GM23248 (cell line): ENCODE measurements around the gene TRPC6. TPM values are rescaled to one million over a fixed set of nuclear protein-coding genes. Genes with fewer than 3 reads are reported as not detected.
A peak's percentile ranks its signal among the peaks of the same experiment; 100 is the strongest.

Experiments
- DNase-seq: peaks from one replicate; pipeline ENCODE4 v3.0.0-alpha.2; 2015
- H2AFZ ChIP-seq: fragments of 200-600 bp; sonication (generic); 2 replicates; pipeline ENCODE4 v1.6.1; 2016; ENCODE audit warnings: antibody characterized with exemption
- H3F3A ChIP-seq: fragments of 200-600 bp; sonication (generic); 2 replicates; pipeline ENCODE4 v1.6.1; 2016; ENCODE audit warnings: mild to moderate bottlenecking, antibody characterized with exemption, mixed run types; ENCODE audit not compliant: insufficient read depth
- H3K27ac ChIP-seq: fragments of 200-600 bp; sonication (generic); 2 replicates; pipeline ENCODE4 v1.5.1; 2016; ENCODE audit warnings: mild to moderate bottlenecking
- H3K27me3 ChIP-seq: fragments of 200-600 bp; sonication (generic); replicated peaks from 2 replicates; pipeline ENCODE4 v1.6.1; 2016; ENCODE audit warnings: mild to moderate bottlenecking; ENCODE audit not compliant: insufficient read depth
- H3K36me3 ChIP-seq: fragments of 200-600 bp; sonication (generic); 2 replicates; pipeline ENCODE4 v1.6.1; 2016; ENCODE audit warnings: low read depth, mild to moderate bottlenecking
- H3K4me1 ChIP-seq: fragments of 200-600 bp; sonication (generic); 2 replicates; pipeline ENCODE4 v1.6.1; 2016; ENCODE audit warnings: mild to moderate bottlenecking; ENCODE audit not compliant: insufficient read depth
- H3K4me2 ChIP-seq: fragments of 200-600 bp; sonication (generic); one replicate; pipeline ENCODE4 v1.6.1; 2016; ENCODE audit warnings: mild to moderate bottlenecking; ENCODE audit not compliant: unreplicated experiment
- H3K4me3 ChIP-seq: fragments of 200-600 bp; sonication (generic); 2 replicates; pipeline ENCODE4 v1.5.1; 2016; ENCODE audit warnings: mild to moderate bottlenecking
- H3K79me2 ChIP-seq: fragments of 200-600 bp; sonication (generic); 2 replicates; pipeline ENCODE4 v1.6.1; 2016; ENCODE audit warnings: mild to moderate bottlenecking; ENCODE audit not compliant: insufficient read depth
- H3K9ac ChIP-seq: fragments of 200-600 bp; sonication (generic); 2 replicates; pipeline ENCODE4 v1.6.1; 2016; ENCODE audit warnings: mild to moderate bottlenecking
- H3K9me2 ChIP-seq: fragments of 200-600 bp; sonication (generic); 2 replicates; pipeline ENCODE4 v1.6.1; 2016; ENCODE audit warnings: mixed run types, mild to moderate bottlenecking, moderate library complexity; ENCODE audit not compliant: insufficient read depth
- H3K9me3 ChIP-seq: fragments of 200-600 bp; sonication (generic); one replicate; pipeline ENCODE4 v1.6.1; 2017; ENCODE audit warnings: low read depth
- H4K20me1 ChIP-seq: fragments of 200-600 bp; sonication (generic); 2 replicates; pipeline ENCODE4 v1.6.0; 2016; ENCODE audit not compliant: insufficient read depth
- EZH2 ChIP-seq: fragments of 200-600 bp; sonication (generic); IDR thresholded peaks from 2 replicates; pipeline ENCODE4 v1.6.1; 2018; ENCODE audit warnings: antibody characterized with exemption, mild to moderate bottlenecking; ENCODE audit not compliant: insufficient read depth, poor library complexity, severe bottlenecking
- EZH2phosphoT487 ChIP-seq: fragments of 200-600 bp; sonication (generic); IDR thresholded peaks from 2 replicates; pipeline ENCODE4 v1.6.1; 2018; ENCODE audit warnings: antibody characterized with exemption, moderate library complexity, mild to moderate bottlenecking, low read depth; ENCODE audit not compliant: insufficient read depth
- WGBS, 2 experiments: methylation state at CpG; one replicate each; pipeline ENCODE4 v1.1.6; 2015 to 2017; ENCODE audit warnings: low lambda C conversion rate in 2 of 2, low coverage in 1 of 2; ENCODE audit errors: missing lambda C conversion rate in 2 of 2; 5-methylcytosine and 5-hydroxymethylcytosine counted together
- in situ Hi-C: fragments of 300-500 bp; cut with MboI; formaldehyde crosslinking; loops from 2 replicates; pipeline ENCODE4 v1.15.0; 2020
- polyA plus RNA-seq: library from polyadenylated mRNA; unstranded; fragments of >200 nt; fragmentation: Nextera tagmentation; extraction: Ambion mirVana; gene quantifications from 2 replicates; pipeline ENCODE4 v1.2.1, GENCODE V29; 2016
- total RNA-seq: library from RNA; depleted of rRNA; stranded (reverse); fragments of >200 nt; shearing (Covaris generic); gene quantifications from 2 replicates; pipeline ENCODE4 v1.2.3, GENCODE V29; 2014

TRPC6 gene
- total and polyA plus RNA-seq, 2 experiments from 2014 or later = 0.11 to 0.16 TPM

DNA sequence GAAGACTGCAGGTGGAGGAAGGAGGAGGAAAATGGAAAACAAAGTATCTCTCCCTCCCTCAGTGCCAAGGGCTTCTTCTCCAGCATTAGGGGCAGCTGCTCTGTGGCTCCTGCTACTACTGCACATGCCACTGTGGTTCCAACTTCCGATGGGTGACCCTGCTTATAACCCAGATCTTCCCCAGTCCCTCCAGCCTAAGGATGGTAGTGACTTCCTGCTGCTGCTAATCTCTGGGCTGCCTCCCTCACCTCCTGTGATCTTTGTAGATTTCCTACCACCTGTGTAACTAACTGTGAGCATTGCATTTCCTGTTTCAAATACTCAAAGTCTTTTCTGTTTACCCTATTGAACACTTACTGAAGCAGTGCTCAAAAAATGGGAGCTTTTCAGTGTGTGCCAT lies 28.7 kb upstream of the TRPC6 start:
- no peak overlapping the region for H3K4me2 ChIP-seq
- no peak overlapping the region for H3K27ac ChIP-seq
- no peak for TF ChIP-seq EZH2phosphoT487
- TF ChIP-seq EZH2 = no peak
- no peak overlapping the region for H3K4me3 ChIP-seq
- H3K9ac ChIP-seq = no peak overlapping the region
- no peaks in the 10 kb centered on the region for H3K79me2 ChIP-seq
- no peaks in the 10 kb centered on the region for H3F3A ChIP-seq
- no peaks in the 10 kb centered on the region for H4K20me1 ChIP-seq
- no peaks in the 10 kb centered on the region for H3K36me3 ChIP-seq
- no peaks in the 10 kb centered on the region for H3K27me3 ChIP-seq
- H3K4me1 ChIP-seq = no peaks in the 10 kb centered on the region
- no peak overlapping the region for H2AFZ ChIP-seq
- in situ Hi-C loops = no loop called here
- WGBS, 2 experiments = 28 to 35% methylated on average over 1 of the region's 1 CpG
- no peaks in the 10 kb centered on the region for H3K9me3 ChIP-seq
- DNase-seq = no peak
- no peaks in the 10 kb centered on the region for H3K9me2 ChIP-seq

DNA sequence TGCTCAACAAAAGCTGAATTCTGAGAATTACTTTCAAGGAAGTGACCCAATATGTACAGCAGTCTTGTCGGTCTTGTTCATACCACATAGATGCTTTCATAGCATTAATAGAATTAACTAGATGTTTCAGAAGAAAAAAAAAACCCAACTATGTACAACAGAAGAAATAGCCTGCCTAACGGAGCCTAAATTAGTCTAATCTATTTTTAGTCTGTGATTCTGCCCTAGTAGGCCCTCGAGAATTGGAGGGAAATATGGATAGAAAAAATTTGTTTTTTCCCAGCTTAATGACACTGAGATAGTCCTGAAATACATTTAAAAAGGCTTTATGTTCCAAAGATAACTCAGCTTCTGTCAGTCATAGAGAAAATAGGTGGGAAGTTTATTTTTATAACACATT lies 17.1 kb upstream of the TRPC6 start:
- Histone ChIP-seq H3K9me2 (no peaks in the 10 kb centered on the region), H3K27ac (no peak overlapping the region), H3F3A (no peaks in the 10 kb centered on the region), H3K79me2 (no peaks in the 10 kb centered on the region), H3K4me3 (no peak overlapping the region), H3K27me3 (no peaks in the 10 kb centered on the region), H2AFZ (no peak overlapping the region), H4K20me1 (no peaks in the 10 kb centered on the region), H3K36me3 (no peaks in the 10 kb centered on the region), H3K4me1 (no peaks in the 10 kb centered on the region), H3K9ac (no peak overlapping the region), H3K4me2 (no peak overlapping the region), H3K9me3 (no peaks in the 10 kb centered on the region)
- in situ Hi-C loops = no loop called here
- no peak for TF ChIP-seq EZH2
- TF ChIP-seq EZH2phosphoT487 = no peak
- WGBS, 2 experiments = 15 to 24% methylated on average over 3 of the region's 3 CpGs
- no peak for DNase-seq

DNA sequence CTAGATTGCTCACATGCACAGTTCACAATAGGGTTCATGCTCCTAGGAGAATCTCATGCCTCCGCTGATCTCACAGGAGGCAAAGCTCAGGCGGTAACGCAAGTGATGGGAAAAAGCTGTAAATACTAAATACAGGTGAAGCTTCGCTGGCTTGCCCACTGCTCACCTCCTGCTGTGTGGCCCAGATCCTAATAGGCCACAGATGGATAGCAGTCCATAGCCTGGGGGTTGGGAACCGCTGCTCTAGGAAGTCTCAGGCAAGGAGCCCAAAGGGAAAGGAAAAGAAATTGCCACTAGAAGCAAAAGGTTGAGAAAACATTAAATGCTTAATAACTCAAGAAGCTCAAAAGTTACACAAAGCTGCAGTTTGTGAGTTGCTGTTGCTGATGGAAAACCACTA lies 3.2 kb upstream of the TRPC6 start:
- no peak overlapping the region for H3K4me2 ChIP-seq
- H3K4me1 ChIP-seq = no peaks in the 10 kb centered on the region
- WGBS, 2 experiments = 85 to 89% methylated on average over 5 of the region's 5 CpGs
- no peak overlapping the region for H3K27ac ChIP-seq
- TF ChIP-seq EZH2 (no peak), EZH2phosphoT487 (no peak)
- H3K4me3 ChIP-seq = no peak overlapping the region
- no peaks in the 10 kb centered on the region for H4K20me1 ChIP-seq
- H3K9ac ChIP-seq = no peak overlapping the region
- no peak for DNase-seq
- H3K79me2 ChIP-seq = no peaks in the 10 kb centered on the region
- peaks cover 33% of the 10 kb centered on the region for H3K27me3 ChIP-seq
- no peak overlapping the region for H2AFZ ChIP-seq
- no peaks in the 10 kb centered on the region for H3F3A ChIP-seq
- H3K9me3 ChIP-seq = no peaks in the 10 kb centered on the region
- H3K9me2 ChIP-seq = no peaks in the 10 kb centered on the region
- in situ Hi-C loops = no loop called here
- no peaks in the 10 kb centered on the region for H3K36me3 ChIP-seq

DNA sequence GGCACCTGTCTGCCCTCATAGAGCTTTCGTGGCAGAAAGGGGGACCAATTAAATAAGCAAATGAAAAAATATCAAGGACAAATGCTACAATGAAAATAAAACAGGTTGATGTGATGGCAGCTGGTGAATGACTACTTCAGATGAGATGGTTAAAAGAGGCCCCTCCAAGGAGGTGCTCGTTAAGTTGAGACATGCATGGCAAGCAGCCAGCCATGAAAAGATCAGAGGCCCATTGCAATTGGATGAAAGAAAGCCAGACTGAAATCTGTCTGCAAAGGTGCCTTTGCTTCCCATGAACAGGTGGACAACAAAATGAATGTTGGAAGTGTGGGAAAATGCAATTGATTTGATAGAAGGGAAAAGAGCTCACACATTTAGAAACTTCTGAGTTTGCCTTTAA lies 848 bp upstream of the TRPC6 start:
- Histone ChIP-seq H3K36me3 (no peaks in the 10 kb centered on the region), H3K9ac (no peak overlapping the region), H4K20me1 (no peaks in the 10 kb centered on the region), H3K4me1 (no peaks in the 10 kb centered on the region), H3F3A (no peaks in the 10 kb centered on the region), H3K9me3 (no peaks in the 10 kb centered on the region), H3K27me3 (peaks cover 47% of the 10 kb centered on the region), H3K27ac (no peak overlapping the region), H3K4me2 (no peak overlapping the region), H3K4me3 (no peak overlapping the region), H2AFZ (no peak overlapping the region), H3K79me2 (no peaks in the 10 kb centered on the region), H3K9me2 (no peaks in the 10 kb centered on the region)
- DNase-seq = no peak
- TF ChIP-seq EZH2 (no peak), EZH2phosphoT487 (no peak)
- WGBS, 2 experiments = 57 to 60% methylated on average over 2 of the region's 2 CpGs
- in situ Hi-C loops = no loop called here

DNA sequence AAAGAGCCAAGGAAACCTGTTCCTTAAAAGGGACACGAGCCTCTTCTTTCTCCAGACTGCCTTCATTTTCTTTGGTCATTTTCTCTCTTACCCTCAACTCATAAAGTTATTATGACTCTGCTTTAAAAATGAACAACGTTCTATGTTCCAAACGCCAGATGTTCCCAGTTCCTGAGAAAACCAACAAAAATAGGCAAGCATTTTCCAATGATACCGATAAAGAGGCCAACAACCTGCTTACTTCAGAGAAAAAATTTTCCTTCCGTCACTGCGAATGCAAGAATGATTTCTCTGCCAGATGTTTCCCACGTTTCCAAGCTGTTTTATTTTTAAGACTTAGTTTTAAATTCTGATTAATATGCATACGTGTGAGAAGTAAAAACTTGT lies 315 bp upstream of the TRPC6 start:
- H3K27me3 ChIP-seq = peaks cover 47% of the 10 kb centered on the region
- no peaks in the 10 kb centered on the region for H3F3A ChIP-seq
- no peaks in the 10 kb centered on the region for H3K9me3 ChIP-seq
- H3K4me1 ChIP-seq = no peaks in the 10 kb centered on the region
- in situ Hi-C loops = no loop called here
- TF ChIP-seq EZH2phosphoT487 (no peak), EZH2 (no peak)
- no peaks in the 10 kb centered on the region for H3K9me2 ChIP-seq
- no peak overlapping the region for H3K9ac ChIP-seq
- H4K20me1 ChIP-seq = no peaks in the 10 kb centered on the region
- 4 to 5% methylated on average over 8 of the region's 8 CpGs for WGBS, 2 experiments
- no peaks in the 10 kb centered on the region for H3K36me3 ChIP-seq
- no peaks in the 10 kb centered on the region for H3K79me2 ChIP-seq
- DNase-seq = no peak
- H3K4me3 ChIP-seq = no peak overlapping the region
- H2AFZ ChIP-seq = peak overlapping the region; percentile 55
- peak overlapping the region; percentile 64 for H3K4me2 ChIP-seq
- H3K27ac ChIP-seq = no peak overlapping the region
